ENCODE data around the gene HELZ.
"Not testable (repeated sequence)": the region's sequence is repeated elsewhere in the genome, so short reads cannot be mapped to it uniquely, and the experiment has no call there.

Gene HELZ

DNA sequence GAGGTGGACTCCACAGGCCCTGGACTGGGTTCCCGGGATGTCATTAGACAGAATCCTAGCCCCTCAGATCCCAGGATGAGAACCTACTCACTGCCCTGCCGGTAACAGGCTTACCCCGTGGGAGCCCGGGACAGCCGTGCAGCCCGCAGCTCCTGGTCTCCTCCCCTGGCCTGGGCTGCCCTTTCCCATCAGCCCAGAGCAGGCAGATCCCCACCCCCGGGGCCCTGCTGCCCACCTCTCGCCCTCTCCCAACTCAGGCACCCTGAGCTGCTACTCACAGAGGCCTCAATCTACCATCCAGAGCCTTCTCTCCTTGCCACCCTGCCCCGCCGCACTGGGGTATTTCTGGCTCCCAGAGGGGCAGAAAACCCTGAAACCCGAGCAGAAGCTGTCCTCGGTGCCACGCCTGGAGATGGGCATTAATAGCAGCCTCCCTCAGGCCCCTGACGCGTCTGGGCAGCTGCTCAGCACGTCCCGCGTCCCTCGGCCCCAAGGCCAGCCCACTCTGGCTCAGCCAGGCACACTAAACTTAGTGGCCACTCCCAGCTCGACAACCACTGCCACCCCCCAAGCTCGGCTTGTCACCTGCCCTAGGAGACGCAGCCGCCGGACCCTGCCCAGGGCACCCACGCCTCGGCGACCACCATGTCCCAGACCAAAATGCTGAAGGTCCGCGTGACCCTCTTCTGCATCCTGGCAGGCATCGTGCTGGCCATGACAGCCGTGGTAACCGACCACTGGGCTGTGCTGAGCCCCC lies 200.8 kb downstream of the HELZ start, which contains the start of gene CACNG1:
Gene CACNG1 (plus strand): TSS at position 539 of the 757 bp plus-strand sequence. CDS start 107 bp downstream, at position 646.
- DNase-seq: no peak

DNA sequence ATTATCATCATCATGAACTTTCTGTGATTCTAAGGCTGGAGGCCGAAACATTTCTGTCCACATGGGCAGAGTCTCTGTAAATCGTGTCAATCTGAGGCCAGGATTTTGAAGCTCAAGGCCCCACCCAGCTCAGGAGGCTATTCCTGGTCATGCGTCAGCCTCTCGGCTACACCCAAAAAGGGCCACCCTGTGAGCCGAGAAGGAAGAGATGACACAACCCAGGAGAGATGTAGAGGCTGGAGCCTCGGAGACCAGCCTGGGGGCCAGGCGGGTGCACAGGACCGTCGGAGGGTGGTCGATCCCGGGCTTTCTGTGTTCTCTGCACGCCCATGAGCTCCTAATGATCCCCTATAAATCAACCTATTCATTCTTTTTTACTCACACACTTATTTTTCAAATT lies 201.7 kb downstream of the HELZ start:
- no peak for DNase-seq

GRCh38 chr17:67041941-67042899 lies 202.8 kb downstream of the HELZ start:
- DNase-seq: peak in 1 of 3 experiments; percentile 10

DNA sequence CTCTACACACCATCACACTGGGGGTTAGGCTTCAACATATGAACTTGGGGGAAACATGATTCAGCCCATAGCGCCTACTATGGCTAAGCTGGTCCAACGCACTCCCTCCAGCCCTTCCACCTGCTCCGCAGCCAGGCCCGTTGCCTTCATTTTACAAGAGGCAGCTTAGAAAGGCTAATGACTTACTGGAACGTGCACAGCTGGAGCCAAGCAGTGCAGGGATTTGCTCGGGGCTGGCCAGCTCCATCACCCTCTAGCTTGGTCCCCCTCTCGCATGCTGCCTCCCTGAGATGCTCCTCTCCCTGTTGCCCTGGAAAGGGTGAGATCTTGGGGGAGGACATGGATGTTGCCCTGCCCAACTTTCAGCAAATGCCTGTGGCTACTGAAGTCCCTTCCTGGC lies 203.5 kb downstream of the HELZ start:
- no peak for DNase-seq

- not testable (repeated sequence) for DNase-seq
Observed at GRCh38 chr17:67041119-67041518, 203.9 kb downstream of the HELZ start.

GRCh38 chr17:67040652-67041051 lies 204.3 kb downstream of the HELZ start:
- DNase-seq: no peak

DNA sequence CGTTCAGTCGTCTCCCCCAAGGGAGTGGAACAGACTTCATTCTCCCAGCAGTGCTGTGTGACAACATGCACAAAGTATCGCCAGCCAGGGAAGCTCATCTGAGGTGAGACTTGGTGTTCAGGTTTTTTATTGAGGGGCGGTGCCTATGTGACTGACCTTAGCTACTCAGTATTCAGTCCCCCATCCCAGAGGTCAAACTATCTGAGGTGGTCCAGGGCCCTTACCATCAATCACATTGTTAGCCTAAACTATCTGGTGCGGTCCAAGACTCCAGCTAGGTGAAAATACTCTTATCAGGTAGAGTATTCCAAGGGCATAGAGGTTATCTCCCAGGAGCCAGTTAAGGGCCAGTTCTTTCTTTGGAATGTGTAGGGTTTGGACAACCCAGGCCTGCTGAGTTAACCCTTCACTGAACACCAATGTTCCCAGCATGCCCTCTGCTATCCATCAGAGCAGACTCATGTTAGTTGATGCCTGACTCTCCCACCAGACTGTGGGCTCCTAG lies 206.1 kb downstream of the HELZ start:
- no peak for DNase-seq

GRCh38 chr17:67035131-67036083 lies 209.6 kb downstream of the HELZ start:
- DNase-seq: no peak

DNA sequence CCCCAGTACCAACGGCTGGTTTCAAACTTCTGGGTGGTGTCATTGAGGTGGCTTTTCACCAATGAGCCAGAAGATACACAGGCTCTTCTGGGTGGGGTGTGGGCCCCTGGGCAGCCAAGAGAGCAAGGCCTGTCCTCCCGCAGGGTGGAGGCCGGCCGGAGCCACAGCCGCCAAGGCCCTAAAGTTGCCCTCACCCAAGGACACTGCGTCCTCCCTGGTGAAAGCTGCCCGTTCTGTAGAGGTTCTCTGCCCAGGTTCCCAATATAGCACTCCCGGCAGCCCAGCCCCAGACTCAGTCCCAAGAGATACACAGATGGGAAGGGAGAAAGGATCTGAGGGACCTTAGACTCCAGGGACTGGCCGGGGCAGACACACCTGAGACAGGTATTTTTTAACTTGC lies 211.4 kb downstream of the HELZ start:
- DNase-seq: no peak

- DNase-seq: no peak
Observed at GRCh38 chr17:67032985-67033384, 212.0 kb downstream of the HELZ start.

GRCh38 chr17:67032382-67032781 lies 212.6 kb downstream of the HELZ start:
- no peak for DNase-seq

DNA sequence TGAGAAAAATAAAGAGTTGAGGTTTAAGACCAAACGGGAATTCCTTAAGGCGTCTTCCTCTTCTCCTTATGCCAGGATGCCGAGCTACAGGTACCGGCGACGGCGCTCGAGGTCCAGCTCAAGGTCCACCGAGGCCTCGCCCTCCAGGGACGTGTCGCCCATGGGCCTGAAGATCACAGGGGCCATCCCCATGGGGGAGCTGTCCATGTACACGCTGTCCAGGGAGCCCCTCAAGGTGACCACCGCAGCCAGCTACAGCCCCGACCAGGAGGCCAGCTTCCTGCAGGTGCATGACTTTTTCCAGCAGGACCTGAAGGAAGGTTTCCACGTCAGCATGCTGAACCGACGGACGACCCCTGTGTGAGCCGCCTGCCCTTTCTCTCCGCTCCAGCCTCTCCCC lies 214.4 kb downstream of the HELZ start:
- no peak for DNase-seq

DNA sequence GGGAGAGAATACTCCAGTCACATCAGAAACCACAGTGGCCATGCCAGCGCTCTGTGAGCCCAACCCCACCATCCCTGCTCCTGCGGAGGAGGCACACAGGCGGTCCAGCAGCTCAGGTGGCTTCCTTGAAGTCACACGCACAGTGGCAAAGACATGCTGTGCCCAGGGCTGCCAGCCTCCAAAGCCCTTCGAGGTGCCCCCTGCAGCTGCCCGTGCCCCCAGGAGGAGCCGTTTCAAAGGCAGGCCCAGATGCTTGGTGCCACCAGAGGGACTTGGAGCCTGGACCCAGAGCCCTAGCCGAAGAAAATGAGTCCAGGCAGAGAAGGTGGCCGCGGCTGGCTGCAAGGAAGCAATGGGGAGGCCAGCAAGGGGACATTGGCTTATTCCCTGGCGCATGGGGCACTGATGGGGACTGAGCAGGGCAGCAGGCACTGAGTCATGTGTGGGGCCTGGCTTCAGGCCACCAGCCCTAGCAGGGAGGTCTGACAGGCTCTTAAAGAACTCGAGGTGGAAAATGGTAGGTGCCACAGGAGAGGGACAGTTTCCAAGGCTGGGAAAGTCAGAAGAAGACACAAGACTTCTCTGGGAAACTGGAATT lies 217.9 kb downstream of the HELZ start:
- DNase-seq: no peak

DNA sequence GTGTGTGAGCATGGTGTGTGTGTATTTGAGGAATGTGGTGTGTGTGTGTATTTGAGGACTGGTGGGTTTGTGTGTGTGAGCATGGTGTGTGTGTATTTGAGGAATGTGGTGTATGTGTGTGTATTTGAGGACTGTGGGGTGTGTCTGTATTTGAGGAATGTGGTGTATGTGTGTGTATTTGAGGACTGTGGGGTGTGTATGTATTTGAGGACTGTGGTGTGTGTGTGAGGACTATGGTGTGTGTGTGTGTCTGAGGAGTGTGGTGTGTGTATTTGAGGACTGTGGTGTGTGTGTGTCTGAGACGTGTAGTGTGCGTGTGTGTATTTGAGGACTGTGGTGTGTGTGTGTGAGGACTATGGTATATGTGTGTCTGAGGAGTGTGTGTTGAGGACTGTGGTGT lies 218.7 kb downstream of the HELZ start:
- DNase-seq: no peak

GRCh38 chr17:67025216-67025792 lies 219.7 kb downstream of the HELZ start:
- no peak for DNase-seq

DNA sequence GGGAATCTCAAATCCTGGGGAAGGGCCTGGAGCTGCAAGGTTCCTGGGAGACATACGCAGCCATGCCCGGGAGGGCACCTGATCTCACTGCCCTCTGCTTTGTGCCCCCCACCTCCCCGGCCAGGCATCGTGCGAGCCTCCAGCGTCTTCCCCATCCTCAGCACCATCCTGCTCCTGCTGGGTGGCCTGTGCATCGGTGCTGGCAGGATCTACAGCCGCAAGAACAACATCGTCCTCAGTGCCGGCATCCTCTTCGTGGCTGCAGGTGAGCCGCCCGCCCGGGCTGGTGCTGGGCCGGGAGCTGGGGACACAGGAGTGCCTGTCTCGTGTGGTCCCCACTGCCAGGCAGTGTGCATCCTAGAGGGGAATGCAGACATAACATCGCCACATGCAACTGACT lies 220.3 kb downstream of the HELZ start:
- DNase-seq: no peak

GRCh38 chr17:67022451-67022810 lies 222.6 kb downstream of the HELZ start:
- DNase-seq: no peak

- no peak for DNase-seq
Observed at GRCh38 chr17:67021743-67022450, 223.1 kb downstream of the HELZ start.

DNA sequence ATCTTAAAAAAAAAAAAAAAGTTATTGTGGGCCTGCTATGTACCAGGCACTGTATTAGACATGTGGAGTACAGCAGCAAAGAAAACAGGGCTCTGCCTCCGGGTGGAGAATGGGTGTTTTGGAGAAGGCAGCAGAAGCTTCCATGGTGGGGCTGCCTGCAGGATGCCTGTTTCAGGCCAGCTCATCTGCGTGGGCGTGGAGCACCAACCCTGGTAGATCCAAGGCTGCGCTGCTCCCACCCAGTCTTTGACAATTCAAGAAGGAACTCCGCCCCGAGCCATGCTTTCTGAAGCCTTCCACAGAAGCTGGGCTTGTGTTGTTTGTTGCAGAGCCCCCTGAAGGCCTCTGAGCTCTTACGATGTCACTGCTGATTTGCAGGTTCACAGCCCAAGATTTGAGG lies 223.8 kb downstream of the HELZ start:
- no peak for DNase-seq
